ENCODE measurements around the gene KCND1. TPM values are rescaled to one million over a fixed set of nuclear protein-coding genes. Genes with fewer than 3 reads are reported as not detected.

KCND1 gene
- total RNA-seq, 1 donor = 3.0 TPM

GRCh38 chrX:48914593-48915493 is 56.8 kb downstream of the KCND1 start:
- DNase-seq (ENCODE audit: low read depth in 2 of 3, low spot score in 2 of 3) = no peak

- no peak for DNase-seq (ENCODE audit: low read depth in 2 of 3, low spot score in 2 of 3)
Measured at GRCh38 chrX:48913605-48914366, 57.9 kb downstream of the KCND1 start.

- peak; percentile 68 to 86 (median 80) for DNase-seq (ENCODE audit: low read depth in 2 of 3, low spot score in 2 of 3)
Measured at GRCh38 chrX:48911412-48912182, 60.0 kb downstream of the KCND1 start, which contains the start of gene SLC35A2. TSS of gene SLC35A2 (minus strand) at chrX:48911646. CDS start at chrX:48911636, 10 bp downstream.

Small RNA genes lying within 50 kb of the gene (small RNA-seq; reads per million reads assigned to genes)
- not detected for gene RNU6-722P

Other genes with a start within 250 kb of the KCND1 start
- gene GLOD5, start 210.1 kb downstream of the KCND1 start, total RNA-seq = 0.27 TPM
- 32.6 TPM for gene GATA1, start 185.3 kb downstream of the KCND1 start, total RNA-seq
- 133 TPM for gene HDAC6, start 169.8 kb downstream of the KCND1 start, total RNA-seq
- gene ERAS, start 145.3 kb downstream of the KCND1 start, total RNA-seq = 0.27 TPM
- gene PCSK1N, start 136.2 kb downstream of the KCND1 start, total RNA-seq = 1.1 TPM
- 37.2 TPM for gene TIMM17B, start 74.1 kb downstream of the KCND1 start, total RNA-seq
- gene PQBP1, start 73.9 kb downstream of the KCND1 start, total RNA-seq = 89.9 TPM
- 14.3 TPM for gene SLC35A2, start 60.2 kb downstream of the KCND1 start, total RNA-seq
- gene PIM2, start 52.8 kb downstream of the KCND1 start, total RNA-seq = 142 TPM
- gene OTUD5, start 14.2 kb downstream of the KCND1 start, total RNA-seq = 55.5 TPM
- gene GRIPAP1, start 30.4 kb upstream of the KCND1 start, total RNA-seq = 24.2 TPM
- gene TFE3, start 71.5 kb upstream of the KCND1 start, total RNA-seq = 63.0 TPM
- gene CCDC120, start 87.2 kb upstream of the KCND1 start, total RNA-seq = 3.5 TPM
- gene PRAF2, start 102.2 kb upstream of the KCND1 start, total RNA-seq = 14.0 TPM
- gene WDR45, start 108.0 kb upstream of the KCND1 start, total RNA-seq = 75.7 TPM
- 15.6 TPM for gene GPKOW, start 151.9 kb upstream of the KCND1 start, total RNA-seq
- 3.5 TPM for gene MAGIX, start 190.9 kb upstream of the KCND1 start, total RNA-seq
- 45.5 TPM for gene PLP2, start 200.1 kb upstream of the KCND1 start, total RNA-seq
- 19.9 TPM for gene PRICKLE3, start 214.5 kb upstream of the KCND1 start, total RNA-seq
- 2.4 TPM for gene SYP, start 228.3 kb upstream of the KCND1 start, total RNA-seq

Measured in hematopoietic multipotent progenitor cell (in vitro differentiated cells).